Activated CD8-positive, alpha-beta memory T cell treated with anti-CD3 and anti-CD28 coated beads for 1 hour (primary cell): Measurements from ENCODE around the gene TMEM184A.

ENCODE experiments used
- DNase-seq, 2 donors: peaks; one replicate each; pipeline ENCODE4 v3.0.0-alpha.2; 2020; ENCODE audit warnings: low read depth in 1 of 2; ENCODE audit errors: extremely low read depth in 1 of 2

Gene TMEM184A

GRCh38 chr7:1569016-1569415 is 13.0 kb upstream of the TMEM184A start:
- no peak for DNase-seq

- no peak for DNase-seq
These were observed 12.0 kb upstream of the TMEM184A start for GRCh38 chr7:1567896-1568510.

- no peak for DNase-seq
These were observed 11.2 kb upstream of the TMEM184A start for GRCh38 chr7:1567049-1567771.

- no peak for DNase-seq
These were observed 10.7 kb upstream of the TMEM184A start for GRCh38 chr7:1566687-1567048.

- DNase-seq: no peak
These were observed 8.6 kb upstream of the TMEM184A start for GRCh38 chr7:1564603-1565022.

GRCh38 chr7:1563981-1564602 is 8.1 kb upstream of the TMEM184A start:
- no peak for DNase-seq

GRCh38 chr7:1562597-1563051 is 6.6 kb upstream of the TMEM184A start:
- no peak for DNase-seq

GRCh38 chr7:1562116-1562515 is 6.1 kb upstream of the TMEM184A start:
- DNase-seq: no peak

- DNase-seq: no peak
These were observed 5.3 kb upstream of the TMEM184A start for GRCh38 chr7:1561036-1561940.

GRCh38 chr7:1560620-1561031 is 4.6 kb upstream of the TMEM184A start:
- DNase-seq: no peak

GRCh38 chr7:1559626-1560590 is 3.9 kb upstream of the TMEM184A start:
- DNase-seq: no peak

GRCh38 chr7:1558841-1559625 is 3.0 kb upstream of the TMEM184A start:
- no peak for DNase-seq

- DNase-seq: no peak
These were observed 2.3 kb upstream of the TMEM184A start for GRCh38 chr7:1558181-1558811.

- no peak for DNase-seq
These were observed 1.8 kb upstream of the TMEM184A start for GRCh38 chr7:1557771-1558170.

- no peak for DNase-seq
These were observed 1.0 kb upstream of the TMEM184A start for GRCh38 chr7:1557006-1557405.

GRCh38 chr7:1555046-1555812 is 776 bp downstream of the TMEM184A start:
- DNase-seq: no peak

- DNase-seq: no peak
These were observed 1.5 kb downstream of the TMEM184A start for GRCh38 chr7:1554333-1555045.
